Activated naive CD8-positive, alpha-beta T cell (primary cell): ENCODE data around the gene ZAP70.
"Not testable (repeated sequence)": the region's sequence is repeated elsewhere in the genome, so short reads cannot be mapped to it uniquely, and the experiment has no call there.

Experiments
- H3K27ac Mint-ChIP-seq: one replicate; pipeline ENCODE4 v1.8.0; 2021; ENCODE audit warnings: mixed read lengths
- H3K27me3 Mint-ChIP-seq: one replicate; pipeline ENCODE4 v1.8.0; 2021; ENCODE audit warnings: mixed read lengths
- H3K36me3 Mint-ChIP-seq: one replicate; pipeline ENCODE4 v1.8.0; 2021; ENCODE audit warnings: mixed read lengths
- H3K4me1 Mint-ChIP-seq: one replicate; pipeline ENCODE4 v1.8.0; 2021; ENCODE audit warnings: low read depth, mixed read lengths
- H3K4me3 Mint-ChIP-seq: one replicate; pipeline ENCODE4 v1.8.0; 2021; ENCODE audit warnings: mild to moderate bottlenecking, mixed read lengths
- H3K9me3 Mint-ChIP-seq: one replicate; pipeline ENCODE4 v1.8.0; 2021; ENCODE audit warnings: low read depth, mixed read lengths

Gene ZAP70

DNA sequence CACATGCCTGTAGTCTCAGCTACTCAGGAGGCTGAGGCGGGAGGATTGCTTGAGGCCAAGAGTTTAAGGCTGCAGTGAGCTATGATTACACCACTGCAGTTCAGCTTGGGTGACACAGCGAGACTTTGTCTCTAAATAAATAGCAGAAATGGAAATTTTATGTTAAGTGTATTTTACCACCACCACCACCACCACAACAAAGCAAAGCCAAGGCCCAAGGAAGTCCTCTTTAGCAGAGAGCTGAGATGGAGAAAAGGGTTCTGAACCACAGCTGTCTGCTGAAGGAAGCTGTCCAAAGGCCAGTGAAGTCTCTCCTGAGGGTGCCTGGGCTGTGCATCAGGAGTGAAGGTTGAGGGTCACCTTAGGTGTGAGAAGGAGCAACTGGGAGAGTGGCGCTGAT, 26.1 kb upstream of the ZAP70 start:
- H3K9me3 Mint-ChIP-seq, H3K4me3 Mint-ChIP-seq, H3K4me1 Mint-ChIP-seq, H3K27me3 Mint-ChIP-seq, H3K36me3 Mint-ChIP-seq: not testable (repeated sequence)
- H3K27ac Mint-ChIP-seq: peak overlapping the region; percentile 16

DNA sequence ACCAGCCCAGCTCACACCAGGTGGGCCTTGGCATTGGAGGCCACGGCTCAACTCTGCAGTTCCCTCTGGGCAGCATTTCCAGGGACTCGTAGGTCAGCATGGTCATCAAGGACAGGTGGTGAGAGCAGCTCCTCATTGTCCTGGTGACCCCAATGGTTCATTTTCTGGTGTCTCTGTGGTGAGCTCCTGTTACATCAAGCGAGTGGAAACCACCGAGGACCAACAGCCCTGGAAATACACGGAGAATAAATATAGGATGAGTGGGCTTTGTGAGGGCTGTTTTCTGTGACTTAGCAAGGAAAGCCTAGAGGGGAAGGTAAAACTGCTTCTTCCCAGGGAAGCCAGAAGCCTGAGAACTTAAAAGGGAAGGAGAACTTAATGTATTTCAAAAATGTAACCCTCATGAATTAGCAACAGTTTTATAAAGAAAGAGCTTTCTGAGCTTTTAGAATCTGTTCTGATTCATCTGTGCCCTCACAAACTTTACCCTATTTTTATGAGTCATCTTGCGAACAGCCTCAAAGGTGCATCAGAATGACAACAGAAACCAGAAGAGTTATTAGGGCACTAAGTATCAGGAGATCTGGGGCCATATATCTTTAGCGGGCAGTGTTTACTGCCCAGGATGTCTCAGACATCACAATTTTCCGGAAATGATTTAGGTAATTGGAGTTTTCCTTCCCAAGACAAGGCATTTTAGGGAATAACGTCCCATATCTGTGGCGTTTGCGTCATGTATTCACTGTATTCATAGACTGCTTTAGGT, 25.1 kb upstream of the ZAP70 start:
- peaks cover 10% of the 10 kb centered on the region for H3K4me1 Mint-ChIP-seq
- peaks cover 2% of the 10 kb centered on the region for H3K36me3 Mint-ChIP-seq
- H3K27ac Mint-ChIP-seq: peak overlapping the region; percentile 64
- no peaks in the 10 kb centered on the region for H3K27me3 Mint-ChIP-seq
- H3K9me3 Mint-ChIP-seq: no peaks in the 10 kb centered on the region
- H3K4me3 Mint-ChIP-seq: no peak overlapping the region

DNA sequence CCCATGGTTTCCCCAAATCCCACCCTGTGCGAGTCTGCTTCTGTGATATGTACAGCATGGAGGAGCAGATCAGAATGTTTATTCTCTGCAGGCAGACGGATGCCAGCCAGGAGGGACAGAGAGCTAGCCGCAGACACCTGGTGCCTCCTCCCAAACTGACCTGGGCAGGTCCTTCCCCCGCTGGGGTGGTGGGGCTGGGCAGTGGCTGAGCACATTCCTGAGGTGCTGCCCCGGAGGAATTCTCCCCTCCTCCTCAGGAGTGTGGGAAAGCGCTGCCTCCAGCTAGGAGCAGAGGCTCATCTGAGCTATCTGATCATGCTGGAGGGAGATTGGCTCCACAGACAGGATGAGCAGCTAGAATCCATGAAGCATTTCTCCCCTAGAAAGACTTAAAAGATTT, 22.2 kb upstream of the ZAP70 start:
- Mint-ChIP-seq H3K9me3 (no peaks in the 10 kb centered on the region), H3K4me3 (no peak overlapping the region), H3K4me1 (peaks cover 10% of the 10 kb centered on the region), H3K27me3 (no peaks in the 10 kb centered on the region), H3K36me3 (no peaks in the 10 kb centered on the region), H3K27ac (no peak overlapping the region)

DNA sequence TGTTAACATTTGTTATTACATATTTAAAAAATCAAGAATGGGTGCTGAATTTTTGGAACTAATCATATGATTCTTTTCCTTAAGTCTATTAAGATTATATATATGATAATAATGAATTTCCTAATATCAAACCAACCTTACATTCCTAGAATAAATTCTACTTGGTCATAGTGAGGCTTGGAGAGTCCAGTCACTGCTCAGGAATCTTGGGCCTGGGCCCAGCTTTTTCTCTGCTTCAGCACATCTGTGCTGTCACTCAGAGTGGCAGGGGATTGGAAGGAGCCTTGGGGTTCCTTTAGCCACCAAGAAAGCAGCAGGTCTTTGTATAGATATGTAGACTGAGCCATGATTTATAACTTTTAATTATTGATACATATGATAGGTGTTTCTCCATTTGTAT, 19.9 kb upstream of the ZAP70 start:
- Mint-ChIP-seq H3K4me1 (peaks cover 9% of the 10 kb centered on the region), H3K4me3 (no peak overlapping the region), H3K9me3 (no peaks in the 10 kb centered on the region), H3K27me3 (no peaks in the 10 kb centered on the region), H3K27ac (no peak overlapping the region), H3K36me3 (no peaks in the 10 kb centered on the region)

DNA sequence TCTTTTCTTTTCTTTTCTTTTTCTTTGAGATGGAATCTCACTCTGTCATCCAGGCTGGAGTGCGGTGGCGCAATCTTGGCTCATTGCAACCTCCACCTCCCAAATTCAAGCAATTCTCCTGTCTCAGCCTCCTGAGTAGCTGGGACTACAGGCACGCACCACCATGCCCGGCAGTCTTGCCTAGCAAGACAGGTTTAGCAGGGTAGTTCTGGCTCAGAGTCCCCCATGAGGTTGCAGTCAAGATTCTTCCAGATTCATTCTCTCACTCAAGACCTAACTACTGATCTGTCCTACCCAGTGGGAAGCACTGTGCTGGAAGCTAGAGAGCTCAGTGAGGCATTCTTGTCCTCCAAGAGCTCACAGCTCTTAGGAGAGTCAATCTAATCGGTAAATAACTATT, 17.6 kb upstream of the ZAP70 start:
- no peak overlapping the region for H3K4me3 Mint-ChIP-seq
- H3K27me3 Mint-ChIP-seq: no peaks in the 10 kb centered on the region
- no peaks in the 10 kb centered on the region for H3K9me3 Mint-ChIP-seq
- H3K4me1 Mint-ChIP-seq: peaks cover 6% of the 10 kb centered on the region
- no peak overlapping the region for H3K27ac Mint-ChIP-seq
- H3K36me3 Mint-ChIP-seq: no peaks in the 10 kb centered on the region

DNA sequence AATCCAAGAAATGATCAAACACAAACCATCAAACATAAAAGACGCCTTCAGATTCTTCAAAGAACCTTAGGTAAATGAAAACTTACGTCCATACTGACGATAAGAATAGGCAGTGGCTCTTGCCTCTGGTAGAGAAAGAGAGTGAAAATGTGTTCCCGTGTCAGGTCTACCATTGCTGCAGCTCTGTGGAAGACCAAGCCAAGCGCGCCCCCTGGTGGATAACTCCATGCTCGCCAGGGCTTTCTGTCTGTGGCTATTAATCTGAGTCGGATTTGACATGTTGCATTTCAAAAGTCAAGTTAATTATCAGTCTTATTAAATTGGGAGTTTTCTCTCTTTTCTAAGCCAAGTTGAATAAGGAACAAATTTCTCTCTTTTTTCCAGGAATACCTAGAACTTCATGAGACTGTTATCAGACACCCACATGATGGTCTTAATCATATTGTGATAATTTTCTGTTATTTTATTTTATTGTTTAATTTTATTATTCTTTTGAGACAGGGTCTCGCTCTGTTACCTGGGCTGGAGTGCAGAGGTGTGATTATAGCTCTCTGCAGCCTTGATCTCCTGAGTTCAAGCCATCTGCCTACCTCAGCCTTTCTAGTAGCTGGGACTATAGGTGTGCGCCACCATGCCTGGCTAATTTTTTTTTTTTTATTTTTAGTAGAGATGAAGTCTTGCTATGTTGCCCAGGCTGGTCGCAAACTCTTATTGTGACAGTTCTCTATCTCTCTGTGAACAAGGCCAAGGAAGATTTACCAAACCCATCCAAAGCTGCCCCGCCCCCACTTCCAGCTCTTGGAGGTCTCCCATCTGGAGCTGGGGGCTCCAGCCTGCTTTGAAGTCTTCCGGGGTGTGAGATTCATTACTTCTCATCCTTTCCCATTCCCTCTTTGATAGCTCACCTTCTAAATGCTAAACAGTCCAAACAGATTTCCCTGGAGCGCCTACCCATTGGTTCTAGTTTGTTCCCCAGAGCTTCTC, 15.8 kb upstream of the ZAP70 start:
- no peaks in the 10 kb centered on the region for H3K36me3 Mint-ChIP-seq
- H3K4me1 Mint-ChIP-seq: peaks cover 6% of the 10 kb centered on the region
- no peak overlapping the region for H3K27ac Mint-ChIP-seq
- no peaks in the 10 kb centered on the region for H3K27me3 Mint-ChIP-seq
- no peaks in the 10 kb centered on the region for H3K9me3 Mint-ChIP-seq
- H3K4me3 Mint-ChIP-seq: no peak overlapping the region

DNA sequence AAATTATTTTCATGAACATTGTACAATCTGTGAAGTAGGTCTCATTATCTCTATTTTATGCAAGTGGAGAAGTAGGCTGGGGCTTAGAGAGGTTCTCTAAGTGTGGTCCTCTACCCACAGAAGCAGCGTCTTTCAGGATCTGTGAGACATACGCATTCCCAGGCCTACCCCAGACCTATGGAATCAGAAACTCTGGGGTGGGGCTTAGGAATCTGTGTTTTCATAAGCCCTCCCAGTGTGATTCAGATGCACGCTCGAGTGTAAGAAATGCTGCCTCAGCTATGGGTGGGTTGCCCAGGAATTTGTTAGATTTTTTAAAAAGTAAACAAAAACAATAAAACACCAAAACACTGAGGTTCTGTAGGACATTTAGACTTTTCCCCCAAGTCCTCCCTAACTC, 14.8 kb upstream of the ZAP70 start:
- Mint-ChIP-seq H3K9me3 (no peaks in the 10 kb centered on the region), H3K27ac (no peak overlapping the region), H3K27me3 (no peaks in the 10 kb centered on the region), H3K4me1 (peaks cover 6% of the 10 kb centered on the region), H3K36me3 (no peaks in the 10 kb centered on the region), H3K4me3 (no peak overlapping the region)

DNA sequence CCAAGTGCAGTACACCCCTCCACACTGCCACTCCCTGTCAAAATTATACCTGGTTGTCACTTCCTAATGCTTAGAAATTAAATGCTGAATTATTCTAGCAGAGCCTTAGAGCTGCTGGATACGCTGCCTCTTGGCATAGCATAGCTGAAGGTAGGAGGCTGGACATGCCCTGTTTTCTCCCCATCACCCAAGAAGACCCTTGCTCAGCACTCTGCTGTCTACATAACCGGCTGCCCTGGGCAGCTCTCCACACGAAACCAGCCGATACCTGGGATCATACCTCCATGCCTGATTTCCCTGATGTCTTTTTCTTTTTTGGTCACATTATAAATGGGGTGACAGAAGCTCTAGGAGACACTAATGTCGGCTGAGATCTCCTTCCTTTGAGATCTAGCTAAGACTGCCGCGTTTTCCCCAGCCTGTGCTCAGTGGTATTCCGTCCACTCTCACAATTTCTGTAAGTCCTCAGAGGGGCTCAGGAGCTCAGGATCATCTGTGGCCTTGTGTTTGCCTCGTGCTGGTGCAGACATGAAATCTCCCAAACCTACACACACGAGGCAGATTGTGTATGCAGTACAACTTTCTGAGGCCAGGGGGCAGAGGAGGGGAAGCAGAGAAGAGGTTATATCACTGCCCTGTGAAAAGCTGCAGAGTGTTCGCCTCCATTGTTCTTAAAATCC, 13.5 kb upstream of the ZAP70 start:
- peaks cover 6% of the 10 kb centered on the region for H3K4me1 Mint-ChIP-seq

DNA sequence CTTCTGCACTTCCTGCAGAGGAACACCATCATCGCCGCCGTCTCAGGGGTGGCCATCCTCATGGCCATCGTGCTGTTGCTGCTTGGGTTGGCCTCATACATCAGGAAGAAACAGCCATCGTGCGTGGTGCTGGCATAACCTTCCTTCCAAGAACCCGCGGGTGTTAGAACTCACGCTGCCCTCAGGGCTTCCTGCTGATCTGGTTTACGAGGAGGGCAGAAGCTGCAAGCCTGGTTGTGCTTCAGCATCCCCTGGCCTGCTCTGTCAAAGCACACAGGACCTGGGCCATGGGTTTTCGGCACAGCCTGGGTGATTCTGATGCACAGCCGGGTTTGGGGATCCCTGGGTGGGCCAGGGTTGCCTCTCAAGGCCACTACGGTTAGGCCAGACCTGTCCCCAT, 12.2 kb upstream of the ZAP70 start:
- no peaks in the 10 kb centered on the region for H3K36me3 Mint-ChIP-seq
- H3K4me1 Mint-ChIP-seq: peaks cover 6% of the 10 kb centered on the region
- no peak overlapping the region for H3K4me3 Mint-ChIP-seq
- no peaks in the 10 kb centered on the region for H3K27me3 Mint-ChIP-seq
- H3K9me3 Mint-ChIP-seq: no peaks in the 10 kb centered on the region
- H3K27ac Mint-ChIP-seq: no peak overlapping the region

More for the DNA sequence above, 13.5 kb upstream of the ZAP70 start:
- no peaks in the 10 kb centered on the region for H3K36me3 Mint-ChIP-seq
- H3K4me3 Mint-ChIP-seq: no peak overlapping the region
- no peak overlapping the region for H3K27ac Mint-ChIP-seq
- no peaks in the 10 kb centered on the region for H3K9me3 Mint-ChIP-seq
- H3K27me3 Mint-ChIP-seq: no peaks in the 10 kb centered on the region

DNA sequence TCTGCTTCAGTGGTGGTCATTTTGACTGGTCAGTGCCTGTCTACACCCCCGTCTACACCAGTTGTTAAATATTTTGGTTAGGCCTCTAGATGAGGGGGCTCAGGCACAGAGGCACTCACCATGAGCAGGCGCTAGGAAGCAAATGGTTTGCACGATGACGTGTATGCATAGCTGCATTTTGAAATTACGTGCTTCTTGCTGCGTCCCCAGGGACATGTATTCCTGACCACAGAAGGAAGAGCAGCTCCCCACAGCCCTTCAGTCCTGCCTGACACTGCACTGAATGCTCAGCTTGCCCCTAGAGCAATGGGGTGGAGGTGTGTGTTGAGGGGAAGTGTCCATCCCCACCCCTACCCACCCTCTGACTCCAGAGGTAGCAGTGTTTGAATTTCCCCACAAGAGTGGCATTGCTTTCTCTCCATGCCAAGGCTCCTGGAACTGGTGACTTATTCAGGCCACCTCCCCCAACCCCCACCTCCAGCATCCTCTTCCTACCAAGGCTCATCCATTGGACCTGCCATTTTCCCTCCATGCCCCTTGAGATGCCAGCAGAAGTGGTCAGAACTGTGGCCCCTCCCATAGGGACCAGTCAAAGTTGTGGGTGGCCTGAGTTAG, 11.4 kb upstream of the ZAP70 start:
- Mint-ChIP-seq H3K4me3 (no peak overlapping the region), H3K27ac (no peak overlapping the region), H3K4me1 (peaks cover 5% of the 10 kb centered on the region), H3K36me3 (no peaks in the 10 kb centered on the region), H3K27me3 (no peaks in the 10 kb centered on the region), H3K9me3 (no peaks in the 10 kb centered on the region)

DNA sequence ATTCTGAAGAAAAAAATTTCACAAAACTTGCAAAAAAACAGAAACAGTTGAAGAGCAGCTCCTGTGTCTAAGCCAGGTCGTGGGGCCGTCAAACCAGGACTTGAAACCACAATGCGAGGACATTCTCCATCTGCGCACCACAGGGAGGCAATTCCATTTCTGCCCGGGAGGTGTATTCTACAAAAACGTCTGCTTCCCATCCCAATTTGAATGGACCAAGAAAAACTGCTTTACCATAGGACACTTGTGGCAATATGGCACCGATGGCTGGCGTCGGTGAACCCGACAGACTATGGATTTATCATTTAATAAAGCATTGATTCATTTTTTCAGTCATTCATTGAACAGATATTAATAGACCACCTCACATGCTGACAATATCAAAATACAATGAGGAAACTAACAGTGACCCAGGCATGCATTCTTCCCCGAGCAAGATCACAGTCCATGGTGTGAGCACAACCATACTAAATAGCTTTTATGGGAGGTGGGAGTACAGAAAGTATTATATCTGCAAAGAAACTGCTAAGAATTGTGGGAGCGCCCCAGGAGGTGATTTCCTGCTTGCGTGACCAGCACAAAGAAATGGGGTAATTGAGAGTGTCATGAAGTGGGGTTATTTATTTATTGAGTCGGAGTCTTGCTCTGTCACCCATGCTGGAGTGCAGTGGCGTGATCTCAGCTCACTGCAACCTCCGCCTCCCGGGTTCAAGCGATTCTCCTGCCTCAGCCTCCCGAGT, 10.5 kb upstream of the ZAP70 start:
- Mint-ChIP-seq H3K27me3 (no peaks in the 10 kb centered on the region), H3K4me3 (no peak overlapping the region), H3K27ac (no peak overlapping the region), H3K9me3 (no peaks in the 10 kb centered on the region), H3K4me1 (peaks cover 2% of the 10 kb centered on the region), H3K36me3 (no peaks in the 10 kb centered on the region)

DNA sequence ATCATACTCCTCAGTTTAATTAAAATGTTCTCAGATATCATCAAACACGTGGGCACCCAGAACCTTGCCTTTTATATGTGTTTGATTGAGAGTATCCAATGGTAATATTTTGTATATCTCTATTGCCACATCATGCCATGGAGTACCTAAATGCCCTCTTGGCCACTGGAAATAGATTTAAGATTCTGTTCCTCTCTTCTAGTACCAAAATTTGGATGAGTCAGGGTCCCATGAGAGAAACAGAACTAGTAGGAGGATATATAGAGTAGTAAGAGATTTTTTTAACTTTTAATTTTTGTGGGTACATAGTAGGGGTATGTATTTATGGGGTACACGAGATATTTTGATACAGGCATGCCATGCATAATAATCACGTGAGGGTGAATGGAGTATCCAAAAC, 9.6 kb upstream of the ZAP70 start:
- Mint-ChIP-seq H3K4me3 (no peak overlapping the region), H3K36me3 (no peaks in the 10 kb centered on the region), H3K4me1 (peaks cover 2% of the 10 kb centered on the region)

DNA sequence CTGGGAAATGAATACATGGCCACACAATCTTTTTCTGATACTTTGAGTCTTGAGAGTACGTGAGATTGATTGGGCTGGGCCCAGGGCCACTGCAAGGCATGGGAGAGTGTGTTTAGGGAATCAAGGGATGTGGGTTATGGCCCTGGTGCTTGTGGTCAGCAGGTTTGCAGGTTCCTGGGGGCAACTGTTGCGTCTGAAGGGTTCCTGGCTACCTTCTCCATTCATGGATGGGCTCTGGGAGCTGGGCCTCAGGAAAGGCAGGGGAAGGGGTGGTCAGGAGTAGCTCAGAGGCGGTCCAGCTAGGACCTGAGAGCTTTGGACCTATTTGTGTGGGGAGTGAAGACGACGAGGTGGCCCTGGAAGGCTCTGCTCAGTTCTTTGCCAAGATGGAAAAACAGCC, 8.4 kb upstream of the ZAP70 start:
- no peaks in the 10 kb centered on the region for H3K9me3 Mint-ChIP-seq

More for the DNA sequence above, 9.6 kb upstream of the ZAP70 start:
- Mint-ChIP-seq H3K27ac (peak overlapping the region; percentile 16), H3K27me3 (no peaks in the 10 kb centered on the region), H3K9me3 (no peaks in the 10 kb centered on the region)

DNA sequence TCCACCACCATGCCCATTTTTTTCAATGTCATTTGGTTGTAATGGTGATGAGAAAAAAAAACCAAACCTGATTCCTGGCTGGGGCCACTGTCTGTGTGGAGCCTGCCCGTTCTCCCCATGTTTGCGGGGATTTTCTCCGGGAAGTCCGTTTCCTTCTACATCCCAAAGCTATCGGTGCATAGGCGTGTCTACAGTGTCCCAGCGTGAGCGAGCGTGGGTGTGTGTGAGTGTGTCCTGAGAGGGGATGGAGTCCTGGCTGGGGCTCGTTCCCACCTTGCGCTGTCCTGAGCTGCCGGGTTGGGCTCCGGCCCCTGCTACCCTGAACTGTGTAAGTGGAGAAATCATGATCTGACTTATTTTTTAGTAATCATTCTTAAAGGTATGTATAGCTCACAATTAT, 7.3 kb upstream of the ZAP70 start:
- Mint-ChIP-seq H3K36me3 (no peaks in the 10 kb centered on the region), H3K4me1 (peaks cover 13% of the 10 kb centered on the region), H3K27me3 (no peaks in the 10 kb centered on the region), H3K4me3 (no peak overlapping the region), H3K27ac (no peak overlapping the region), H3K9me3 (no peaks in the 10 kb centered on the region)

More for the DNA sequence above, 8.4 kb upstream of the ZAP70 start:
- H3K27me3 Mint-ChIP-seq: no peaks in the 10 kb centered on the region
- H3K4me3 Mint-ChIP-seq: no peak overlapping the region
- no peaks in the 10 kb centered on the region for H3K36me3 Mint-ChIP-seq
- H3K4me1 Mint-ChIP-seq: peaks cover 4% of the 10 kb centered on the region
- H3K27ac Mint-ChIP-seq: no peak overlapping the region
